H1 (cell line): ENCODE results near the gene NIPAL4.

Experiments used
- MAFK ChIP-seq: IDR thresholded peaks from 2 replicates; pipeline ENCODE4 v1.6.1; 2012; ENCODE audit warnings: low read depth, mild to moderate bottlenecking, improper control_type of control experiment, low read length
- TAF1 ChIP-seq: IDR thresholded peaks from 2 replicates; pipeline ENCODE4 v1.6.1; 2011; ENCODE audit warnings: mild to moderate bottlenecking, low read depth, low read length

DNA sequence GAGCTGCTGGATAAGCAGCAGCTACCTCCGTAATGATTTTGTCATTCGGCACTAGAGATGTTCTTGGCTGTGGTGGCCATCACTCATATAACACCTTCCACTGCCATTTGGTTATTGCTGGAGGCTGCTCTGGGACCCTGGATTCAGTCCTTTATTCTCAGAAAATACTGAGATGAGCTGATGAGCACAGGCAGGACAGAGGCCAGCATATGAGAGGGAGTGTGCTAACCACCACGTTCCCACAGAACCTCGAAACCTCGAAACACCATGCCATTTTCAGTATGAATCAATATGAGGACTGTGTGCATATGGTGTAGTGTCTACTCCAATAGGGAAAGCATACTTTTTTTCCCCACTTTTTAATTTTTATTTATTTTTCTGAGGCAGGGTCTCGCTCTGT, 59.0 kb downstream of the NIPAL4 start:
- TF ChIP-seq TAF1, result no peak
- no peak for TF ChIP-seq MAFK
